ENCODE measurements around the gene GGTA1. TPM values are rescaled to one million over a fixed set of nuclear protein-coding genes. Genes with fewer than 3 reads are reported as not detected.
A peak's percentile ranks its signal among the peaks of the same experiment; 100 is the strongest.

GGTA1 gene
- total RNA-seq, 1 donor from 2014 or later = not detected

- no peak for DNase-seq (ENCODE audit: low spot score in 2 of 2, unreplicated experiment in 2 of 2)
- Mint-ChIP-seq H3K36me3 (no peaks in the 10 kb centered on the region), H3K27ac (no peak overlapping the region), H3K27me3 (ENCODE audit: low read depth) (peaks cover 3% of the 10 kb centered on the region), H3K4me3 (no peak overlapping the region), H3K9me3 (peaks cover 4% of the 10 kb centered on the region), H3K4me1 (no peaks in the 10 kb centered on the region)
- TF ChIP-seq CTCF (IDR thresholded peaks at IDR 0.05; ENCODE audit: unreplicated experiment) = no peak
Observed at GRCh38 chr9:121541256-121541655, 41.6 kb upstream of the GGTA1 start.

- Mint-ChIP-seq H3K9me3 (peaks cover 4% of the 10 kb centered on the region), H3K4me3 (no peak overlapping the region), H3K4me1 (no peaks in the 10 kb centered on the region), H3K36me3 (no peaks in the 10 kb centered on the region), H3K27ac (no peak overlapping the region), H3K27me3 (ENCODE audit: low read depth) (peaks cover 3% of the 10 kb centered on the region)
- no peak for TF ChIP-seq CTCF (IDR thresholded peaks at IDR 0.05; ENCODE audit: unreplicated experiment)
- no peak for DNase-seq (ENCODE audit: low spot score in 2 of 2, unreplicated experiment in 2 of 2)
Observed at GRCh38 chr9:121538221-121538620, 38.6 kb upstream of the GGTA1 start.

DNA sequence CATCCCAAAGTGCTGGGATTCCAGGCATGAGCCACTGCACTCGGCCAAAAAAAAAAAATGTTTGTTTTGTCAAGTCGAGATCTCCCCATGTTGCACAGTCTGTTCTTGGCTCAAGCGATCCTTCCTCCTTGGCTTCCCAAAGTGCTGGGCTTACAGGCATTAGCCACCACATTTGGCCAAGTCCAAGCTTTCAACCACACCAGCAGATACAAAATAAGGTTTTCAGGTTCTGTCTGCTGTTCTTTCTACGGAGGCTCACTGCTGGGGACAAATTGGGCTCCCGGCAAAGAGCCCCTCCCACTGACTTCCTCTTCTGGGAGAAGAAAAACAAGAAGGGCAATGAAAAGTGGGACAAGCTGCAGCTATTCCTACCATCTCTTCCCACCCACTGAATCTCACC lies 37.6 kb upstream of the GGTA1 start:
- no peak for DNase-seq (ENCODE audit: low spot score in 2 of 2, unreplicated experiment in 2 of 2)
- peaks cover 3% of the 10 kb centered on the region for H3K27me3 Mint-ChIP-seq (ENCODE audit: low read depth)
- no peak overlapping the region for H3K4me3 Mint-ChIP-seq
- H3K9me3 Mint-ChIP-seq = peaks cover 4% of the 10 kb centered on the region
- no peaks in the 10 kb centered on the region for H3K36me3 Mint-ChIP-seq
- H3K4me1 Mint-ChIP-seq = no peaks in the 10 kb centered on the region
- no peak overlapping the region for H3K27ac Mint-ChIP-seq
- TF ChIP-seq CTCF (IDR thresholded peaks at IDR 0.05; ENCODE audit: unreplicated experiment) = no peak

DNA sequence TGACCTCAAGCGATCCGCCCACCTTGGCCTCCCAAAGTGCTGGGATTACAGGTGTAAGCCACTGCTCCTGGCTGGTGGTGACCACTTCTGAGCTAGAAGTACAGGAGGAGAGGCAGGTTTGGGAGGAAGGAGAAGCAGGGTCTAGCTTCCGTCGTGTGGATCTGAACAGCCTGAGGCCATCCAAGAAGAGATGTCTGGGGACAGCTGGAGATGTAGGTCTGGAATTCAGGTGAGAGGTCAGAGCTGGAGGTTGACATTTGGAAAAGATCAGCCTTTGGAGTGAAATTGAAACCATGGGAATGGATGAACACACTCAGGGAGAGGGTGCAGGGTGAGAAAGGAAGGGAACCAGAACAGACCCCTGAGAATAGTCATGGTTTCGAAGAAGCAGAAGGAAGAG lies 33.2 kb upstream of the GGTA1 start:
- TF ChIP-seq CTCF (IDR thresholded peaks at IDR 0.05; ENCODE audit: unreplicated experiment) = no peak
- Mint-ChIP-seq H3K27me3 (ENCODE audit: low read depth) (no peaks in the 10 kb centered on the region), H3K9me3 (no peaks in the 10 kb centered on the region), H3K36me3 (no peaks in the 10 kb centered on the region), H3K27ac (no peak overlapping the region), H3K4me1 (peaks cover 3% of the 10 kb centered on the region), H3K4me3 (no peak overlapping the region)
- DNase-seq (ENCODE audit: low spot score in 2 of 2, unreplicated experiment in 2 of 2) = no peak

- H3K27ac Mint-ChIP-seq = peak overlapping the region; percentile 60
- no peak overlapping the region for H3K4me3 Mint-ChIP-seq
- DNase-seq (ENCODE audit: low spot score in 2 of 2, unreplicated experiment in 2 of 2) = peak in 1 of 2 experiments; percentile 53
- H3K36me3 Mint-ChIP-seq = no peaks in the 10 kb centered on the region
- no peak for TF ChIP-seq CTCF (IDR thresholded peaks at IDR 0.05; ENCODE audit: unreplicated experiment)
- H3K4me1 Mint-ChIP-seq = peaks cover 3% of the 10 kb centered on the region
- no peaks in the 10 kb centered on the region for H3K9me3 Mint-ChIP-seq
- H3K27me3 Mint-ChIP-seq (ENCODE audit: low read depth) = no peaks in the 10 kb centered on the region
Observed at GRCh38 chr9:121529237-121529987, 29.8 kb upstream of the GGTA1 start.
